Amniotic stem cell (primary cell): ENCODE results near the gene ARHGDIG.
"Not testable (repeated sequence)": the region's sequence is repeated elsewhere in the genome, so short reads cannot be mapped to it uniquely, and the experiment has no call there.

Experiments
- DNase-seq: peaks from one replicate; lab custom pipeline; 2025; lab: John Stamatoyannopoulos, UW

ARHGDIG gene

DNA sequence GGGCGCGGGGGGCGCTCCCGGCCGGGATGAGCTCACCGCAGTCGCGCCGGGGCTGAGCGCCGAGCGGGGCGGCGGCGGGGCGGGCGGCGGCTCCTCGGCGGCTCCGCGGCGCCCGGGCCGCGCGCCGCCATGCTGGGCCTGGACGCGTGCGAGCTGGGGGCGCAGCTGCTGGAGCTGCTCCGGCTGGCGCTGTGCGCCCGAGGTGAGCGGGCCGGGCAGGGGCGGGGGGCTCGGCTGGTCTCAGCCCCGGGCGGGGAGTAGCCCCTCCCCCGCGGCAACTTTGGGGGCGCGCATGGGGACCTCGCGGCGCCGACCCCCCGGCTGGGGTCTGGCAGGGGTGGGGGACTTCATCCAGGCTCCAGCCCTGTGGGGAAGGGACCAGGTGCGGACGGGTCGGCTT lies at the start of gene ARHGDIG:
ARHGDIG (plus strand) TSS at position 40 of the 400 bp plus-strand sequence; CDS start at position 130, 90 bp downstream.
- DNase-seq, result no peak

DNA sequence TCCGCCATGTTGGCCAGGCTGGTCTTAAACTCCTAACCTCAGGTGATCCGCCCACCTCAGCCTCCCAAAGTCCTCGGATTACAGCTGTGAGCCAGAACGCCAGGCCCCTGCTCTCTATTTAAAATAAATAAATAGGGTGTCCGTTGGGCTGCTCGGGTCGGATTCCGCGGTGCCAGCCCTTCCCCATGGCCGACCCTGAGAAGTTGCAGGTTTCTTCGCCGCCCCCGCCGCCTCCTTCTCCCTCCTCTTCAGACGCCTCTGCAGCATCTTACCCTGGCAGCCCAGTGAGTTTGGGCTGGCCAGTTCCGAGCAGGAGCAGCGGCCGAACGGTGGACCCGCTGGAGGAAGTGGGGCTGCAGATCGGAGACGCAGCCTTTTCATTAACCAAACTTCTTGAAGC lies 49.4 kb upstream of the ARHGDIG start:
- no peak for DNase-seq

DNA sequence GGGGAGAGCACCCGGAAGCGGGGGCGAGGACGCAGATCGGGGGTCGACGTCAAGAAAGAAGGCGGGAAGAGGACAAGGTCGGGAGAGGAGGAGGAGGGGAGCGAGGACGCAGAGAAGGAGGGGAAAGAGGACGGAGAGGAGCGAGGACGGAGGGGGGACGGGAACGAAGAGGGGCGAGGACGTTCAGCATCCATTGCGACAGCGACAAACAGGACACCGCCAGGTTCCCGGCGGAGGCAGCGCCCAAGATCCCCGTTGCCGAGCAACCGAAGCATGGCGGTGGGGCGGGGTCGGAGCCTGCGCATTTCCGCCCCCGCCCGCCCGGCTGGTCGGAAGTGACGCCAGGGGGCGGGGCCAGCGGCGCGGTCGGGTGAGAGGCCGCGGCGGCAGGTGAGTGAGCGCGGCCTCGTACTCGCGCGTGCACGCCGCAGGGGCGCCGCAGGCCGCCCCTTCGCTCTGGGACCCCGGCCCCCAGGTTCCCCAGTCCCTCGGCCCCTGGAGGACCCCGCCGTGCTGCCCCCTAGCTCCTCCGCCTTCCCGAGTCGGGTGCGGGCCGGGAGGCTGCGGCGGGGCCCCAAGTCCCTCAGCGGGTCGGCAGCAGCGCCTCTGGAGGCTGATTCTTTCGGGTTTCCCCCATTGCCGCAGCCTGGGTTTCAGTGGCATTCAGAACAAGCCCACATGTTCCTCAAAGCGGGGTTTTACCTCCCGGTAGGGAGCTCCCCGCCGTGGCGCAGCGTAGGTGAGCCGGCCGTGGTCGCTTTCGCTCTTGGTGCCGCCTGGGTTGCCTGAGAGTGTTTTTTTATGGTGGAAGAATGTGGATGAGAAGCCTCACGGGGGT lies 45.7 kb upstream of the ARHGDIG start, which contains the start of gene FAM234A:
FAM234A (plus strand) TSS at position 354 of the 838 bp plus-strand sequence. CDS start 19,593 bp downstream, outside the sequence.
- DNase-seq, result peak; percentile 84

DNA sequence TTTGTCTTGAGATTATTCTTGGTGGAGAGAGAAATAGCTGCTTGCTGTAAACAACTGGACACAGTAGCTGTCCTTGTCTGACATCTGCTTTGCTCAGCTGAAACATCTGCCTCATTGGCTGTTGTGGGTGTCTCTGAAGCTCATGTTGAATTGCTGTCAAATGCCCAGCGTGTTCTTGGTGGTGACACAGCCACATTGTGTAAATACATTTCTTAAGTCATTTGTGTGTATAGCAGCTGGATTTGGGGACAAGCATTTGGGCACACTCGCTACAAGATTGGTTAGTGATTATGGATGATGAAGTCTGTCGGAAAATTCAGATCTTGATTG lies 40.5 kb upstream of the ARHGDIG start:
- no peak for DNase-seq

DNA sequence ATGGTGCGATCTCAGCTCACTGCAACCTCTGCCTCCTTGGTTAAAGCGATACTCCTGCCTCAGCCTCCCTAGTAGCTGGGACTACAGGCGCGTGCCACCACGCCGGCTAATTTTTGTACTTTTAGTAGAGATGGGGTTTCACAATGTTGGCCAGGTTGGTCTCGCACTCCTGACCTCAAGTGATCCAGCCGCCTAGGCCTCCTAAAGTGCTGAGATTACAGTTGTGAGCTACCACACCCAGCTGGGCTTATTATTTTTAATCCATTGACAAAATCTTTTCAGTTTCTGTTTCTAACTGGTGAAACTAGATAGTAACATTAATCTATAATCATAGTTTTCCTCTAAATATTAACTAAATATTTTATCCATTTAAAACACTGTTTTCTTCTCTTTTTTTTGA lies 39.8 kb upstream of the ARHGDIG start:
- DNase-seq, result no peak

DNA sequence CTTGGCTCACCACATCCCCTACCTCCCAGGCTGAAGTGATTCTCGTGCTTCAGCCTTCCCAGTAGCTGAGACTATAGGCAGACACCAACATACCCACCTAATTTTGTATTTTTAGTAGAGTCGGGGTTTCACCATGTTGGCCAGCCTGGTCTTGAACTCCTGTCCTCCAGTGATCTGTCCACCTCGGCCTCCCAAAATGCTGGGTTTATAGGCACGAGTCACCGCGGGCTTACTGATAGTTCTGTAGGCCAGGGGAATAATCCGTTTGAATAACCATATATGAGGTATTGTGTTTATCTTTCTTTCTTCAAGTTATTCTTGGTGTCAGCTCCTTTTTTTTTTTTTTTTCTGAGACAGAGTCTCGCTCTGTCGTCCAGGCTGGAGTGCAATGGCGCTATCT lies 38.1 kb upstream of the ARHGDIG start:
- no peak for DNase-seq

DNA sequence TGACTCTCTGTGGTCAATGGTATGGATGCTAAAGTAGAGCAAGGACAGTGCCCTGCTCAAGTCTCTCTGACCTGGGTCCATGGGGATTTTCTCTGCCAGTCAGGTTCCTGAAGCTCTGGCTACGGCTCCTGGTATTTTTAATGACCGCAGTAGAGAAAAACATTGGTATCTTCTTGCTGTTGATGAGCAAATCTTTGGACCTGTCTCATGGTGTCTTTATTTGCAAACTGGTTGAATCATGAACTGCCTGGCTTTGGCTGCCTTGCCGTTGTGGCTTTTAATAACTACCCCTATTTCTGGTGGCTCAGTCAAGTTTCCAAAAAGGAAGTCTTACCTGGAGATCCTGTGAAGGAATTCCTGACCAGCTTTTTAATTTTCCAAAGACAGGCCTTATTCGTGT lies 37.0 kb upstream of the ARHGDIG start:
- no peak for DNase-seq

DNA sequence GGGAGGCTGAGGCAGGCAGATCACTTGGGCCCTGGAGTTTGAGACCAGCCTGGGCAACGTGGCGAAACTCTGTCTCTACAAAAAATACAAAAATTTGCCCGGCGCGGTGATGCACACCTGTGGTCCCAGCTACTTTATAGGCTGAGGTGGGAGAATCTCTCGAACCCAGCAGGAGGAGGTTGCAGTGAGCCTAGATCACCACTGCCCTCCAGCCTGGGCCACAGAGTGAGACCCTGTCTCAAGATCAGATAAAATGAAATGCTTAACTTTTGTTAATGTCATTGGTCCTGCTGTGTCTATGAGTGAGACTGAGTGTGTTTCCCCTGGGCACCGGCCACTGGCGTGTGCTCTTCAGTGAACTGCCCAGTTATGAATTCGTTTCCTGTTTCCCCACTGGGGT lies 35.3 kb upstream of the ARHGDIG start:
- DNase-seq, result no peak

DNA sequence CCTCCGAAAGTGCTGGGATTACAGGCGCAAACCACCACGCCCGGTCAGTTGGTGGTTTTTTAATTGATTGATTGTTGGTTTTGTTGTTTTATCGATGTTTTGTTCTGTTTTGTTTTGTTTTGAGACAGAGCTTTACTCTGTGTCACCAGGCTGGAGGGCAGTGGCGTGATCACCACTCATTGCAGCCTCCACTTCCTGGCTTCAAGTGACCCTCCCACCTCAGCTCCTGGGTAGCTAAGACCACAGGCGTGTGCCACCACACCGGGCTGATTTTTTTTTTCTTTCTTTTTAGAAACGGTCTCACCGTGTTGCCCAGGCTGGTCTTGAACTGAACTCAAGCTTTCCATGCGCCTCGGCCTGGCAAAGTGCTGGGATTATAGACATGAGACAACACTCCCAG lies 33.4 kb upstream of the ARHGDIG start:
- DNase-seq, result no peak

DNA sequence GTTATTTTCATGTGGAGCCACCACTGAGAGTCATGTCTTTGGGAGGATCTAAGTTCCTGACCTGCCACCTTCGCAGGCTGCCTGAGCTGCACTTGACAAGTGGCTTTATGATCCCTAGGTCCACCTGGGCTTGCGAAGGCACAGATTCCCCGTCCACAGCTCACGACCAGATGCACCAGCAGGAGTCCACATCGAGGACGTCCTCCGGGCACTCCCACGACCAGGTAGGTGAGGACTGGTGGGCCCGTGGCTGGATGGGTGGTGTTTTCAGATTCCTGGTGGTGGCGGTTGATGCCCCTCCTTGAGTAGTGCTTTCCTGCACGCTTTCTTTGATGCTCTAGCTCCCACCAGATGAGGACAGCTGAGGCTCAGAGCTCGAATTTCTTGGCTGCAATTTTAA lies 31.0 kb upstream of the ARHGDIG start:
- no peak for DNase-seq

DNA sequence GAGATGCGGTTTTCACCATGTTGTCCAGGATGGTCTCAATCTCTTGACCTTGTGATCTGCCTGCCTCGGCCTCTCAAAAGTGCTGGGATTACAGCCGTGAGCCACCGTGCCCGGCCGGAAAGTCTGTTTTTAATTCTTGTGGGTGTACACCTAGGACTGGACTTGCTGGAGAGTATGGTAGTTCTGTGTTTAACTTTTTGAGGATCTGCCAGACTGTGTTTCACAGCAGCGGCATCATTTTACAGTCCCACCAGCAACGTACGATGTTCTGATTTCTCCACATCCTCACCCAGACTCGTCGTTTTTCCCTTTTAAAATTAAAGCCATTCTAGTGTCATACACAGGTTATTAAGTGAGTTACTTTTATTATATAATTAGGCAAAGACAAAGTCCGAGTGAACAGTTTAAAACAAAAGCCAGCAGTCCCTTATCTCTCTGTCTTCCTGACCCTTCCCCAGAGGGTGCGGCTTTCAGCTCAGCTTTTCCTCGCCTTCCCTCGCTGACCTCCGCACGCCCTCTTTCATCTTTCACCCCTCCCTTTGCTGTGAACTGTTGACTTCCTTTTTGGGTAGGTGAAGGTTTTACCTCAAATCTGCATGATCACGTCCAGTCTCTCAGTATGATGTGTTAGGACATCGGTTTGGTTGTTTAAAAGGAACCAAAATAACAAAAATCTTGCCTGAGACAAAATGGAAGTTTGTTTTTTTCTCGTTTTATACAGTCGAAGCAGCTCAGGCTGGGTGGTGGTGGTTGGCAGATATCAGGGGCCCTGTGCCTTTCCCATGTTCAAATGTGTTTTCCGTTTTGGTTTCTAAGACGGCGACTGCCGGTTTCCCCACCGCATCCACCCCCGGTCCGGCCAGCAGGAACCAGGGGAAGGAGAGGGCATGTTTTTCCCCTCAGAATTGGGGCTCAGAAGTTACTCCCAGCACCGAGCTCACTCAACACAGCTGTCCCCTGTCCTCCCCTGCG lies 27.7 kb upstream of the ARHGDIG start:
- no peak for DNase-seq

DNA sequence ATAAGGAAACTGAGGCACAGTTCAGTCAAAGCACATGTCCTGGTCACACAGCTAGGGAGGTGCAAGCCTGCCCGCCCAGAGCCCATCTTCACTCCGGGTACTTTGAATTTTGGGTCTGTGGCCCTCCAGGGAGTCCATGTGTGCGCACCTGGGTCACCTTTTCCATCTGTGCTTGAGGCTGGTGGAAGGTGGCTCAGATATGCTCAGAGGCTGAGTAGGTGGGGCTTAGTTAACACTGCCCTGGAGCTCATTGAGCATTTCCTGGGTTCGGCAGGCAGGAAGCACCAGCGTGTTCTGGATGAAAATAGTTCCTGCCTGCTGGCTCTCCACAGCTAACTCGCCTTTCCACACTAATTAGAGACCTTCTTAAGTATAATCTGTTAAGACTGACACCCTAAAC lies 26.6 kb upstream of the ARHGDIG start:
- DNase-seq, result no peak

DNA sequence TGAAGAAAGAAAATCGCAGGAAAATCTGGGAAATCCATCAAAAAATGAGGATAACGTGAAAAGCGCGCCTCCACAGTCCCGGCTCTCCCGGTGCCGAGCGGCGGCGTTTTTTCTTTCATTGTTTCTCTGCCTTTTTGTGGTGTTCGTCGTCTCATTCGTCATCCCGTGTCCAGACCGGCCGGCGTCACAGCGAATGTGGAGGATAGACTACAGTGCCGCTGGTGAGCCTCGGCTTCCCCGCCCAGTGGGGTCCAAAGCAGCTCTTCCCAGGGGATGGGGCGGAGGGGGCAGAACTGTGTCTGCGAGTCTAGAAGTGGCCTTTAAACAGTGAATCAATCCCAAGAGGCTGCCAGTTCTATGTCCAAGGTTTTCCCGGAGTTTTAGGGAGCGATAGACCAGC lies 25.9 kb upstream of the ARHGDIG start:
- no peak for DNase-seq

DNA sequence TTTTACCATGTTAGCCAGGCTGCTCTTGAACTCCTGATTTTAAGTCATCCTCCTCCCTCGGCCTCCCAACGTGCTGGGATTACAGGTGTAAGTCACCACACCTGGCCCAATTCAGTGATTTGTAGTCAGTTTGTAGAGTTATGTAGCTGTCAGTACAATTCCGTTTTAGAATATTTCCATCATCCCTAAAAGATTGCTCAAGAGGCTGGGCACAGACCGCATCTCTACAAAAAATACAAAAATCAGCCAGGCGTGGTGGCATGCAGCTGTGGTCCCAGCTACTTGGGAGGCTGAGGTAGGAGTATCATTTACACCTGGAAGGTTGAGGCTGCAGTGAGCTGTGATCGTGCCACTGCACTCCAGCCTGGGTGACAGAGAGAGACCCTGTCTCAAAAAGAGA lies 25.2 kb upstream of the ARHGDIG start:
- no peak for DNase-seq

DNA sequence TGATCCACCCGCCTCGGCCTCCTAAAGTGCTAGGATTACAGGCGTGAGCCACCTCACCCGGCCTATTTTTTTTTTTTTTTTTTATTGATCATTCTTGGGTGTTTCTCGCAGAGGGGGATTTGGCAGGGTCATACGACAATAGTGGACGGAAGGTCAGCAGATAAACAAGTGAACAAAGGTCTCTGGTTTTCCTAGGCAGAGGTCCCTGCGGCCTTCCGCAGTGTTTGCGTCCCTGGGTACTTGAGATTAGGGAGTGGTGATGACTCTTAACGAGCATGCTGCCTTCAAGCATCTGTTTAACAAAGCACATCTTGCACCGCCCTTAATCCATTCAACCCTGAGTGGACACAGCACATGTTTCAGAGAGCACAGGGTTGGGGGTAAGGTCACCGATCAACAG lies 22.3 kb upstream of the ARHGDIG start:
- DNase-seq, result not testable (repeated sequence)

DNA sequence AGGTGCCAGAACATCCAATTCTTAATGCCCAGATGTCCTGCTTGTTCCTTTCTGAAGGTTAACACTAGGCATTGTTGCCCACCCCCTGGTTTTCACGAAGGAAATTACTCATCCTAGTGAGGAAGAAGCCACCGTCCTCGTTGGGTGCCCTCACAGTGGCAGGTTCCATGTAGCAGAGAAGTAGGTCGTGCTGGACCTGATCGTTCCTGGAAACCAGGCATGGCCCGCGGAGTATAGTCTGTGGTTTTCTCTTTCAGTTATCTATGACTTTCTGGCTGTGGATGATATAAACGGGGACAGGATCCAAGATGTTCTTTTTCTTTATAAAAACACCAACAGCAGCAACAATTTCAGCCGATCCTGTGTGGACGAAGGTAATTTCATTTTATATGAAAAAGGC lies 21.2 kb upstream of the ARHGDIG start:
- no peak for DNase-seq

DNA sequence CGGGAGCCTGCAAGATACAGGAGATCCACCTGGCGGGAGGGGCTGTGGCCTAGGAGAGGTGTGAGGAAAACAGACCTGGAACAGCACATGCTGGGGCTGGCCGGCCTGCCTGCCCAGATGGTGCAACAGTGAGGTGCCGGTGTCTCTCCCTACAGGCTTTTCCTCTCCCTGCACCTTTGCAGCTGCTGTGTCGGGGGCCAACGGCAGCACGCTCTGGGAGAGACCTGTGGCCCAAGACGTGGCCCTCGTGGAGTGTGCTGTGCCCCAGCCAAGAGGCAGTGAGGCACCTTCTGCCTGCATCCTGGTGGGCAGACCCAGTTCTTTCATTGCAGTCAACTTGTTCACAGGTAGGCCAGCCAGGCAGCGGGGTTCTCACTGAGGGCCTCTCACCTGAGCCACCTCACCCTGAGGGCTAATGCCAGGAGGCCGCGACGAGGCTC lies 20.6 kb upstream of the ARHGDIG start:
- no peak for DNase-seq

DNA sequence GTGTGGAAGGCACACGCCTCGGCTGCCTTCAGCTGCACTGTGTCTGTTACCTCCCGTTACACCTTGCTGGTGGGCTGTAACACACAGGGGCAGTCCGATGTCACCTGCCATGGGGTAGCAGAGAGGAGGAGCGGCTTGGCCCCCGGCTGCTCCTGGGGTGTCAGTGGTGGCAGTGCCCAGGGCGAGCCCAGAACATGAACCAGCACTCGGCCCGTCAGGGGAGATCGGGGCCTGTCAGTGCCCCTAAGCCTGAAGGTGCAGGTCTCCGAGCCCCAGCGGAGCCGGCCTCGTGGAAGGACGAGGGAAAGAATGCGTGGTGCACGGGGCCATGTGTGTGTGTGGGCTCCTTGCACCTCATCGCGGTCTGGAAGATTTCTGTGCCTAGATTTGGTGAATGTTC lies 20.1 kb upstream of the ARHGDIG start:
- DNase-seq, result no peak

DNA sequence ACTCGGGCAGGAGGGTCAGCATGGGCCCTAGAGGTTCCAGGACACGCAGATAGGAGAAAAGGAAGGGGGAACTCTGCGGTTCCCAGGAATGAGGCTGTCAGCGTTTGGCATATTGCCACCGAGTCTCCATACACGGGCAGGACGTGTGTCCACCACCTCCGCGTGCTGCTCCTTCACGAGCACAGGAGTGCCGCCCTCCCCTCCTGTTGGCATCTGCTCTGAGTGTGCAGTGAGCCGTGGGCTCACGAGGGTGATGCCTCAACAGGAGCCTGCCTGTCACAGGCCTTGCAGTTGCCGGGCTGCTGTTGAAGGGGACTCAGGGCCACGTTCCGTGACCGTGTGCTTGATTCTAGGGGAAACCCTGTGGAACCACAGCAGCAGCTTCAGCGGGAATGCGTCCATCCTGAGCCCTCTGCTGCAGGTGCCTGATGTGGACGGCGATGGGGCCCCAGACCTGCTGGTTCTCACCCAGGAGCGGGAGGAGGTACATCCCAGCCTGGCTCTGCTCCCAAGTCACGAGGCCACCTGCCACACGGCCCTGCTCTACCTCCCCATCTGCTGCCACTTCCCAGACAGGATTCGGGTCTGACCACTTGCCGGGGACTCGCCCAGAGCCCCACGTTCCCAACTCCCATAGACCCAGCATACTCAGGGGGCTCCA lies 19.2 kb upstream of the ARHGDIG start:
- no peak for DNase-seq

DNA sequence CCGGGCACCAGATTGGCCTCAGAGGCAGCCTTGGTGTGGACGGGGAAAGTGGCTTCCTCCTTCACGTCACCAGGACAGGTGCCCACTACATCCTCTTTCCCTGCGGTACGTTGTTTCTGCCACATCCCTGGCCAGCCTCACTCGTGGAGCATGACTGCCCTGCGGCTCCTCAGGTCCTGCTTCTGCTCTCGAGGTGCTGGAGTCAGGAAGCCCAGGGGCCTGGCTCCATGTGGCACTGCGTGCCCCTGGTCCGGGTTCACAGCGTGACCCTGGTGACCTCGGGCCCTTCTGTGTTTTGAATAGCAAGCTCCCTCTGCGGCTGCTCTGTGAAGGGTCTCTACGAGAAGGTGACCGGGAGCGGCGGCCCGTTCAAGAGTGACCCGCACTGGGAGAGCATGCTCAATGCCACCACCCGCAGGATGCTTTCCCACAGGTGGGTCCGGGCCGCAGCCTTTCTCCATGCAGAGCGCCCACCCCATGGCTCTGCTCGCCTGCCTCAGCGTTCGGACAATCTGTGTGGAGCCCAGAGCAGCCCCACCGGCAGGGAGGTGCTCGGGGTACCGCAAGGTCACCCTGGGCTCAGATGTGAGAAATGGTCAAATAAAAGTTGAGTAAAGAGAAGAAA lies 18.2 kb upstream of the ARHGDIG start:
- DNase-seq, result no peak

DNA sequence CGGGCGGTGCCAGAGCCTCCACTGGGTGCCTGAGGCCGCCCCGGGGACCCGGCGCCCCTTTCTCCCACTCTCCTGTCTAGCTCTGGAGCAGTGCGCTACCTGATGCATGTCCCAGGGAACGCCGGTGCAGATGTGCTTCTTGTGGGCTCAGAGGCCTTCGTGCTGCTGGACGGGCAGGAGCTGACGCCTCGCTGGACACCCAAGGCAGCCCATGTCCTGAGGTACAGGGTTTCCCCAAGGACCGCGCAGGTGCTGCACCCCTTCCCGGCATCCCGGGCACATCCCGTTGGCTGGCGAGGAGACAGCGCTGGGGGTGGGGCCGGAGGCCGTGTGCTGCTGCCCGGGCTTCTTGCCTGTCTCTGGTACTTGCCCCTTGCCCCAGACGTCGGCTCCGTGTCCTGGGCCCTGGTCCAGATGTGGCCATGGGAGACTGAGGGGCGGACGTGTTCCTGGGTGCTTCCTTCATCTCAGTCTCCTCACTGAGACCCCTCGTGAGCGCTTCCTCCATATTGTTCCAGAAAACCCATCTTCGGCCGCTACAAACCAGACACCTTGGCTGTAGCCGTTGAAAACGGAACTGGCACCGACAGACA lies 17.1 kb upstream of the ARHGDIG start:
- no peak for DNase-seq

DNA sequence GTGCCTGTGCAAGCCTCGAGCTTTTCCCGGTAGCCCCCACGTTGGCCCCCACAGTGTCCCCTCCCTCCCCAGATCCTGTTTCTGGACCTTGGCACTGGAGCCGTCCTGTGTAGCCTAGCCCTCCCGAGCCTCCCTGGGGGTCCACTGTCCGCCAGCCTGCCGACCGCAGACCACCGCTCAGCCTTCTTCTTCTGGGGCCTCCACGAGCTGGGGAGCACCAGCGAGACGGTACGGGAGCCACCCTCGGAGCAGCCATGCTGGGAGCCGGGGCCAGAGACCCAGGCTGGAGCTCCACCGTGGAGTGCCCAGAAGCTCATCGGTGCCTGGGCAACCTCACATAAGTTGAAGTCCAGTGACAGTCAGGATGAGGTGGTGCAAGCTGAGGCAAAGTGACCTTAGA lies 16.4 kb upstream of the ARHGDIG start:
- DNase-seq, result no peak
